COR-L47 (cell line): Measurements from ENCODE around the gene TJP2.

Experiments
- DNase-seq: peaks from one replicate; lab custom pipeline; 2025; lab: John Stamatoyannopoulos, UW

The TJP2 gene

DNA sequence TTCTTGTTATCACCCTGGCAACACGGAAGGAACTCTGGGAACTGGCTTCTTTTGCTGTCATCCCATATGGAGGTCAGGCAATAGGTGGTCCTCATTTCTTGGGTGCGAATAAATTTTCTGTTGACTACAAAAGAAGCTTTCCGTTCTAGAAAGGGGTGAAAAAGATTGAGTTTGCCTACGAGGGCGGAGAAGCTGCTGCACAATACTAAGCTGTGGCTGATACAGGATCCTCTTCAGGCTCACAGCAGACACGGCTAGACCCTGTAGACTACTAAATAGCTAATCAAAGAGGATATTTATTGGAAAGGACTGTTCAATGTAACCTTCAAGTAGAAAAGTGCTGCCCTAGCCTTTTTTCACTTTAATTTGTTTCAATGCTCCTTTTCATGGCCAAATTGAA, 58.1 kb downstream of the TJP2 start:
- no peak for DNase-seq

DNA sequence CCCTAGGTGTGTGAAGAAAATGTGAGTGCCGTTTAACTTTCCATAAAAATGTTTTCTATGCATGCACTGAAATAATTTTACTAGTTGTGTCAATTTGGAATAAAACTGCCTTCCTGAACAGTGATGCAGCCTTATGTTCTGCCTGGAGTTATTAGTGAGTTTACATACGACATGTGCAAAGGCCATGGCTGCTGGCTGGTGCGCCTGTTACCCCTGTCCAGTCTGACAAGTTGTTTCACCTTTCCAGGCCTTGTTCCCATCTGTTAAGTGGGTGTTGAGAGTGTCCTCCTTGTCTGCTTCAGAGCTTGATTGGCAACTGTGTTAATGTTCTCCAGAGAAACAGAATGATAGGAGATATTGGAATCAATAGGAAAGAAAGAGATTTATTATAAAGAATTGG, 60.6 kb downstream of the TJP2 start:
- DNase-seq: no peak

DNA sequence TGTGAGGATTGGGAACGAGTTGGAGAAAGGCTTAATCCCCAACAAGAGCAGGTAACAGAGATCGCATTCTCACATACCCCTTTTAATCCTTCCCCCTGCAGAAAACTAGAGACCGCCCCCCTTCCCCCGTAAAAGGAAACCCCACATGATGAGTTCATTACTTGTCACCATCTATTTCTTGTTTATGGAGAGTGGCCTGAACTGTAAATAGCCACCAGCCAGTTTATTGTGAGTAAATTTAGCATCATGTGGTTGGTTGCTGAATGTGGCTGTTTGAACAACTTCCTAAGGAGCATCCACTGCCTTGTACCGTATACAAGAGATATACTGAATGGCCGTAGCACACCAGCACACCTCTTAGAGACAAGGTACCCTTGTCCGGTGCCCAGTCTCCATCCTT, 62.1 kb downstream of the TJP2 start:
- no peak for DNase-seq

DNA sequence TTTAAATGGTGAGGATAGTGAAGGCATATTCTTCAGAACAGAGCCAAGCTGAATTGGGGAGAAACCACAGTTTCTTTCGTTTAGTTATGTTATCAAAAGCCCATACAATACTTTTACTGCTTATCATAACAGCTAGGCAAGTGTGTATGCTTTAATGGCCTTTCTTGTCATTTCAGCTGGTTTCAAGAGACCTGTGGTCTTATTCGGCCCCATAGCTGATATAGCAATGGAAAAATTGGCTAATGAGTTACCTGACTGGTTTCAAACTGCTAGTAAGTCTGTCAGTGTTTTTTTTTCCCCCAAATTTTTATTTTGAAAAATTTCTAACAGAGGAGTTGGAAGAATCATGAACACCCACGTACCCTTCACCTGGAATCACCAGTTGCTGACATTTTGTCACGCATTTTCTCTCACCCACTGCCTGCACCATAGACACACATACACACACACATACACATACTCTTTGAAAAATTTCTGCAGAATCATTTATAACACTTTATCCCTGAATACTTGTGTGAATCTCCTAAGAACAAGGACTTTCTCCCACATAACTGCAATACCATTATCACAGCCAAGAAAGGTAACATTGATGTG, 63.7 kb downstream of the TJP2 start:
- DNase-seq: no peak

- DNase-seq: no peak
These were observed 69.0 kb downstream of the TJP2 start for GRCh38 chr9:69243116-69243515.

DNA sequence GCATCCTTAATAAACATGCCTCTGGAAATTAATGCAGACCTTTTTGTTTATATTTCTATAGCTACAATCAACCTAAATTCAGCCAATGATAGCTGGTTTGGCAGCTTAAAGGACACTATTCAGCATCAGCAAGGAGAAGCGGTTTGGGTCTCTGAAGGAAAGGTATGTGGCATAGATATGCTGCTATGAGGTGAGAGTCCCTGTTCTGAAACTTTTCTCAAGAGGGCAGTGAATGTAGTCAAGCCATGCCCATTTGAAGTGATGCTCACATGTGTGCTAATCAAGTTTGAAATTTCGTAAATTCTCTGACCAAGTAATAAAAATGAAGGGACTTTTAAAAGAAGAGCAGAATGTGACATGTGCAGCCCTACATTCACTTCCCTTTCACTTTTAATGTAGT, 72.6 kb downstream of the TJP2 start:
- no peak for DNase-seq

DNA sequence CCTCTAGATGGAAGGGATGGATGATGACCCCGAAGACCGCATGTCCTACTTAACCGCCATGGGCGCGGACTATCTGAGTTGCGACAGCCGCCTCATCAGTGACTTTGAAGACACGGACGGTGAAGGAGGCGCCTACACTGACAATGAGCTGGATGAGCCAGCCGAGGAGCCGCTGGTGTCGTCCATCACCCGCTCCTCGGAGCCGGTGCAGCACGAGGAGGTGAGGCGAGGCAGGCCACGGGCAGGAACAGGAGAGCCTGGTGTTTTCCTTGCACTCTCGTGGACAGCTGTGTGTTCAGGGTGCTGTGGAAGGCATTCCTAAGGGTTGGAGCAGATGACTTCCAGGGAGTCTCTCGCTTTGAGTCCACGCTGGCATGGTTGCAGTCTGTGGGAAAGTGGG, 73.9 kb downstream of the TJP2 start:
- no peak for DNase-seq

- no peak for DNase-seq
These were observed 75.3 kb downstream of the TJP2 start for GRCh38 chr9:69249337-69249736.

- no peak for DNase-seq
These were observed 76.6 kb downstream of the TJP2 start for GRCh38 chr9:69250681-69251080.

- DNase-seq: no peak
These were observed 78.4 kb downstream of the TJP2 start for GRCh38 chr9:69252436-69252835.

- no peak for DNase-seq
These were observed 79.0 kb downstream of the TJP2 start for GRCh38 chr9:69253057-69253456.

DNA sequence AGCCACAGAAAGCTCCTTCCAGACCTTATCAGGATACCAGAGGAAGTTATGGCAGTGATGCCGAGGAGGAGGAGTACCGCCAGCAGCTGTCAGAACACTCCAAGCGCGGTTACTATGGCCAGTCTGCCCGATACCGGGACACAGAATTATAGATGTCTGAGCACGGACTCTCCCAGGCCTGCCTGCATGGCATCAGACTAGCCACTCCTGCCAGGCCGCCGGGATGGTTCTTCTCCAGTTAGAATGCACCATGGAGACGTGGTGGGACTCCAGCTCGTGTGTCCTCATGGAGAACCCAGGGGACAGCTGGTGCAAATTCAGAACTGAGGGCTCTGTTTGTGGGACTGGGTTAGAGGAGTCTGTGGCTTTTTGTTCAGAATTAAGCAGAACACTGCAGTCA, 80.1 kb downstream of the TJP2 start:
- DNase-seq: no peak

DNA sequence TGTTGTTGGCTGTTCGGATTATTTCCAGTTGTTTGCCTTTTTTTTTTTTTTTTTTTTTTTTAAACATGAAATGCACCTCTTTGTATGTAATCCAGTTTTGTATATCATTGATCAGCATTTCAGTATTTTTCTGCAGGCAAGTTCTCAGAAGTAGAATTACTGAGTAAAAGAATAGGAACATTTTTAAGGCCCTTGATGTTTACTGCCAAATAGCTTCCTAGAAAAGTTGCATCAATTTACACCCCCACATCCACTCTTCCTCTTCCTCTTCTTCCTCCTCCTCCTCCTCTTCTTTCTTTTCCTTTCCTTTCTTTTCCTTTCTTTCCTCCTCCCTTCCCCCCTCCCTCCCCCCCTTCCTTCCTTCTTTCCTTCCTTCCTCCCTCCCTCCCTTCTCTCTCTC, 81.5 kb downstream of the TJP2 start:
- DNase-seq: no peak

DNA sequence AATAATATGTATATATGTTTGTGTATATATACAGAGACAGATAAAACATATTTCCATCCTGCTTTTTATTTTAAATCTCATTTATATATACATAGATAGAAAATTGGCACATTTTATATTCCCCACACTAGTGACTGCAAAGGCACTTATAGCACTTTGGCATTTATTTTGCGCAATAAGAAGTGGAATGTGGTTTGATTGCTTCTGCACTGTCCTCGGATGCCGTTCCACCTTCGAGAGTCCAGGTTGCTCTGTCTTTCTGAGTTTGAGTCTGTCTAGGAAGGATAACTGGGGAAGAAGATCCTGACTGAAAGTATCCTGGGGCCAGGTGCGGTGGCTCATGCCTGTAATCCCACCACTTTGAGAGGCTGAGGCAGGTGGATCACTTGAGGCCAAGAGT, 84.5 kb downstream of the TJP2 start:
- DNase-seq: no peak

- no peak for DNase-seq
These were observed 86.1 kb downstream of the TJP2 start for GRCh38 chr9:69260161-69260560.

DNA sequence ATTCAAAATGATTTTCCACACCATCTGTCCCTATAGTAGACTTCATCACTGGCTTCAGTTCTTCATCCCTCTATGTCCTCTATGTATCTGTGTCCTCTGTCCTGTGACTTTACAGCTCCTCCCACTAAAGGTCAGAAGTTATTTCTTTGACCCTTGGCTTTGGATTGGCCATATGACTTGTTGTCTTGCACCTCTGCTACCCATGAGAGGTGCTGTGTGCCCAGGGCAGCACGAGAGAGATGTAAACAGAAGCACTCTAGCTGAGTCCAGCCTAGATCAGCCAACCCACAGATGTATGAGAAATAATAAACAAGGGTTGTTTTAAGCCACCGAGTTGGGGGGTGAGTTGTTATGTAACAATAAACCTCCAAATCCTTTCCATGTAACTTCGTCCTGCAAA, 87.6 kb downstream of the TJP2 start:
- no peak for DNase-seq

- no peak for DNase-seq
These were observed 90.4 kb downstream of the TJP2 start for GRCh38 chr9:69264526-69264925.

DNA sequence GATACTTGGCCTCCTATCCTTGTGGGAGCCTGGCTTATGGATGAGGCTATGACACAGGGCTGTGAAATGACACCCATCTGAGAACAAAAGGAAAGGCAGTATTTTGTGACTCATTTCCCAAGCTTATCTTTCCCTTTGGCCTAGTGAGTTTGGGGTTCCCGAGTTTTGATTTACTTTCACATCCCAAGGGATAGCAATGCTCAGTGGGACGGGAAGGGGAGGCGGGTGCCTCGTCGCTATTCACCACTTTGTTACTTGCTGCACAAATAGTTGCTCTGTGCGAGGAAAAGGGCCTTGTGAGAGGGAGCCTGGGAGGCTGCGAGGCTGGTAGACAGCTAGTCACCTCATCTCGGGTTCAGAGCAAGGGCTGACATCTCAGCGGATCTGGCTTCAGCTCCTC, 91.8 kb downstream of the TJP2 start:
- no peak for DNase-seq

GRCh38 chr9:69272212-69272611, 98.1 kb downstream of the TJP2 start:
- DNase-seq: no peak

GRCh38 chr9:69273161-69273560, 99.1 kb downstream of the TJP2 start:
- DNase-seq: no peak

DNA sequence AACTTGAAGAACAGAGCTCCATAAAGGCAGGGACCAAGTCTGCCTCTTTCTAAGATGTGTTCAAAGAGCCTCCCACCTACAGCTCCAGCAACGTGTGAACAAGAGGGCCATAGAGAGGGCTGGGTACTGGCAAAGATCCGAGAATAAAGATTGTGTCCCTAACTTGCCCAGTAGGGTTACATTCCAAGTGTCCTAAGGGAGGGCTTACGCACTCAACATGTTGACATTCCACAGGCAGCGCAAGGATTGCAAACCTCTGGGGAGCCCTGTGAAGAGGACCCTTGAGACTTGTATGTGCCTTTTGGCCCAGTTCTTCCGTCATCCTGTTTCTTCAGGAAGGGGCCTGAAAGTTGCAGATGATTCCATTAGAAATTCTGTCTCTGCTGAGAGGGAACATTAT, 102.7 kb downstream of the TJP2 start:
- no peak for DNase-seq

GRCh38 chr9:69279084-69279731, 105.1 kb downstream of the TJP2 start:
- no peak for DNase-seq

- DNase-seq: no peak
These were observed 105.7 kb downstream of the TJP2 start for GRCh38 chr9:69279733-69280132.

DNA sequence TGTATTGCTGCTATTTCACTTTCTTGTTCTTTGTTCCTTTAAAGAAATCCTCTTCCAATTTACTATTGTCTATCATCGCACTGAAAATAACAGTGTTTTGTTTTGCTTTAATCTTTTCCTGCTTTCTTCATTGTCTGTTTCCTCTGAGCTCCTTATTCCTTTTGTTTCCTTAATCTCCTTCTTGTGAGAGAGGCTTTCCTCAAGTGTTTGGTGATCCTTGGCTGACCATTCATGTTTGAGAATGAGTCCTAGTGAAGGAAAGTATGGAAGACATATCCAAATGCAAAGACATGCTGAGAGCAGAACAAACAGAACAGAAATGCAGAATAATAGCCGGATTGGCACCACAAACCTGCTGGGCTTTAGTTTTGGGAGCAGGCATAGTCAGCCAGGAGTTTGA, 108.9 kb downstream of the TJP2 start:
- DNase-seq: no peak
